SK-N-SH (cell line): ENCODE results near the gene ZNF597. TPM values are rescaled to one million over a fixed set of nuclear protein-coding genes. Genes with fewer than 3 reads are reported as not detected.
A peak's percentile ranks its signal among the peaks of the same experiment; 100 is the strongest.

Experiments used
- CTCF ChIA-PET: fragments of 300-600, 350-600 bp; formaldehyde crosslinking; extraction: SDS; loops from one replicate; lab custom pipeline; 2021; lab: Yijun Ruan, JAX
- POLR2A ChIA-PET: fragments of 350-600 bp; sonication (Branson Sonifier 250); formaldehyde crosslinking; extraction: SDS; loops from one replicate; lab custom pipeline; 2020; ENCODE audit warnings: antibody characterized with exemption, inconsistent platforms; lab: Yijun Ruan, JAX
- DNase-seq: peaks from one replicate; pipeline ENCODE4 v3.0.0; 2012
- H2AFZ ChIP-seq: fragments of 200-600 bp; sonication (generic); 2 replicates; pipeline ENCODE4 v1.8.1; 2016; ENCODE audit warnings: antibody characterized with exemption, mild to moderate bottlenecking, low read depth
- H3F3A ChIP-seq: fragments of 200-600 bp; sonication (generic); replicated peaks from 2 replicates; pipeline ENCODE3; 2016; ENCODE audit warnings: antibody characterized with exemption, mild to moderate bottlenecking; ENCODE audit not compliant: insufficient read depth
- H3K27ac ChIP-seq, 2 experiments: fragments of 200-500 bp in 1 of 2; fragments of 200-600 bp in 1 of 2; sonication (Bioruptor generic) in 1 of 2; sonication (generic), shearing (Covaris generic) in 1 of 2; 2 replicates each; pipeline versions ENCODE4 v1.5.1 to v1.6.1; 2014 to 2016; ENCODE audit warnings: low read depth in 2 of 2, inconsistent platforms in 1 of 2, low read length in 1 of 2, mild to moderate bottlenecking in 1 of 2, mixed read lengths in 1 of 2
- H3K27me3 ChIP-seq: fragments of 200-600 bp; sonication (generic), shearing (Covaris generic); 2 replicates; pipeline ENCODE4 v1.6.1; 2016; ENCODE audit warnings: mixed run types; ENCODE audit not compliant: insufficient read depth
- H3K36me3 ChIP-seq, 2 experiments: fragments of 200-500 bp in 1 of 2; fragments of 200-600 bp in 1 of 2; sonication (Bioruptor generic) in 1 of 2; sonication (generic) in 1 of 2; replicated peaks in 1 of 2; 2 replicates each; pipeline versions ENCODE3 to v1.5.1; 2014 to 2016; ENCODE audit warnings: low read length in 1 of 2, mild to moderate bottlenecking in 1 of 2; ENCODE audit not compliant: insufficient read depth in 2 of 2, control insufficient read depth in 1 of 2
- H3K4me1 ChIP-seq, 2 experiments: fragments of 200-500 bp in 1 of 2; fragments of 200-600 bp in 1 of 2; sonication (Bioruptor generic) in 1 of 2; sonication (generic), shearing (Covaris generic) in 1 of 2; 2 replicates each; pipeline versions ENCODE4 v1.5.1 to v1.6.1; 2014 to 2016; ENCODE audit warnings: low read depth in 1 of 2, low read length in 1 of 2, mixed run types in 1 of 2; ENCODE audit not compliant: insufficient read depth in 2 of 2, control insufficient read depth in 1 of 2
- H3K4me2 ChIP-seq: fragments of 200-600 bp; sonication (generic), shearing (Covaris generic); 2 replicates; pipeline ENCODE4 v1.6.1; 2017; ENCODE audit warnings: mixed run types
- H3K4me3 ChIP-seq, 2 experiments: fragments of 200-500 bp in 1 of 2; fragments of 200-600 bp in 1 of 2; sonication (Bioruptor generic) in 1 of 2; sonication (generic), shearing (Covaris generic) in 1 of 2; 2 replicates each; pipeline versions ENCODE4 v1.5.1 to v1.8.1; 2014 to 2016; ENCODE audit warnings: low read depth in 2 of 2, inconsistent platforms in 1 of 2, low read length in 1 of 2, mild to moderate bottlenecking in 1 of 2, mixed read lengths in 1 of 2, moderate library complexity in 1 of 2
- H3K79me2 ChIP-seq: fragments of 200-600 bp; sonication (generic); 2 replicates; pipeline ENCODE4 v1.8.1; 2017; ENCODE audit warnings: mild to moderate bottlenecking; ENCODE audit not compliant: insufficient read depth
- H3K9ac ChIP-seq: fragments of 200-600 bp; sonication (generic); 2 replicates; pipeline ENCODE4 v1.6.1; 2017; ENCODE audit warnings: mixed run types
- H3K9me2 ChIP-seq: fragments of 200-600 bp; sonication (generic); 2 replicates; pipeline ENCODE4 v1.6.1; 2017; ENCODE audit warnings: mixed run types
- H3K9me3 ChIP-seq: fragments of 200-600 bp; sonication (generic); 2 replicates; pipeline ENCODE4 v1.6.1; 2017; ENCODE audit warnings: mixed run types, mild to moderate bottlenecking, moderate library complexity
- H4K20me1 ChIP-seq: fragments of 200-600 bp; sonication (generic); 2 replicates; pipeline ENCODE4 v1.6.1; 2017; ENCODE audit warnings: mild to moderate bottlenecking, mixed run types; ENCODE audit not compliant: insufficient read depth
- ELF1 ChIP-seq: IDR thresholded peaks from 2 replicates; pipeline ENCODE4 v1.4.0; 2012
- MXI1 ChIP-seq: IDR thresholded peaks from 2 replicates; pipeline ENCODE4 v1.6.1; 2012; ENCODE audit warnings: mild to moderate bottlenecking, low read depth, low read length, improper control_type of control experiment
- NFIC ChIP-seq: IDR thresholded peaks from 2 replicates; pipeline ENCODE4 v1.4.0; 2012; ENCODE audit warnings: borderline replicate concordance
- NRF1 ChIP-seq: IDR thresholded peaks from 2 replicates; pipeline ENCODE4 v1.6.1; 2012; ENCODE audit warnings: low read depth, mild to moderate bottlenecking, low read length
- SIN3A ChIP-seq: IDR thresholded peaks from 2 replicates; pipeline ENCODE4 v1.6.1; 2012; ENCODE audit warnings: low read depth, mild to moderate bottlenecking, low read length, moderate library complexity, borderline replicate concordance
- WGBS: methylation state at CpG from one replicate; pipeline ENCODE4 v1.1.6; 2017; ENCODE audit warnings: low lambda C conversion rate; 5-methylcytosine and 5-hydroxymethylcytosine counted together
- polyA plus RNA-seq, 3 experiments: library from polyadenylated mRNA; depleted of rRNA; stranded (reverse); fragments of >200 nt; gene quantifications; 2 replicates each; pipeline ENCODE4 v1.2.3, GENCODE V29; 2012
- TF ChIP-seq, protein P1 (sequence below): IDR thresholded peaks from 2 replicates; pipeline ENCODE4 v1.4.0; 2012; ENCODE audit warnings: low read depth
- TF ChIP-seq, protein P2 (sequence below): IDR thresholded peaks from 2 replicates; pipeline ENCODE4 v1.4.0; 2012; ENCODE audit warnings: low read depth, borderline replicate concordance

The ZNF597 gene
- polyA plus RNA-seq, 1 of the 3 experiments (the other 2 are of a cell fraction), result 1.1 TPM

GRCh38 chr16:3458852-3459361 lies 15.6 kb upstream of the ZNF597 start:
- ChIA-PET POLR2A (no interaction called here), CTCF (interaction anchor here (0.6 to 1.6 kb wide), 2 partner anchors 20 to 327 kb away, joined by 3 read pairs; no protein-coding TSS in a partner anchor)
- H3K4me1 ChIP-seq, result peaks cover 17 to 19% of the 10 kb centered on the region in 2 experiments; a peak in 3 of 4 replicates
- H3K4me2 ChIP-seq, result peak overlapping the region; percentile 84
- H3F3A ChIP-seq, result no peaks in the 10 kb centered on the region
- H3K79me2 ChIP-seq, result peaks cover 58% of the 10 kb centered on the region
- H3K4me3 ChIP-seq, result peak overlapping the region; percentile 69 to 81
- no peaks in the 10 kb centered on the region for H3K9me2 ChIP-seq
- no peaks in the 10 kb centered on the region for H3K9me3 ChIP-seq
- H4K20me1 ChIP-seq, result peaks cover 46% of the 10 kb centered on the region
- H3K27ac ChIP-seq, result peak overlapping the region; percentile 79 to 94
- H3K9ac ChIP-seq, result peak overlapping the region; percentile 90
- no peaks in the 10 kb centered on the region for H3K27me3 ChIP-seq
- 4% methylated on average over 10 of the region's 10 CpGs for WGBS
- H3K36me3 ChIP-seq, result no peaks in the 10 kb centered on the region
- no peak for DNase-seq
- TF ChIP-seq NFIC, result no peak
- TF ChIP-seq, protein P1, sequence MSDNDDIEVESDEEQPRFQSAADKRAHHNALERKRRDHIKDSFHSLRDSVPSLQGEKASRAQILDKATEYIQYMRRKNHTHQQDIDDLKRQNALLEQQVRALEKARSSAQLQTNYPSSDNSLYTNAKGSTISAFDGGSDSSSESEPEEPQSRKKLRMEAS, result 0 out of 2 replicates have a peak, but pooled peaks have one; percentile 10
- peak; percentile 31; the same call in 1 of the 2 replicates for TF ChIP-seq MXI1
- TF ChIP-seq, protein P2, sequence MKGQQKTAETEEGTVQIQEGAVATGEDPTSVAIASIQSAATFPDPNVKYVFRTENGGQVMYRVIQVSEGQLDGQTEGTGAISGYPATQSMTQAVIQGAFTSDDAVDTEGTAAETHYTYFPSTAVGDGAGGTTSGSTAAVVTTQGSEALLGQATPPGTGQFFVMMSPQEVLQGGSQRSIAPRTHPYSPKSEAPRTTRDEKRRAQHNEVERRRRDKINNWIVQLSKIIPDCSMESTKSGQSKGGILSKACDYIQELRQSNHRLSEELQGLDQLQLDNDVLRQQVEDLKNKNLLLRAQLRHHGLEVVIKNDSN, result 0 out of 2 replicates have a peak, but pooled peaks have one; percentile 61
- TF ChIP-seq SIN3A, result 0 out of 2 replicates have a peak, but pooled peaks have one; percentile 1
- no peak overlapping the region for H2AFZ ChIP-seq

DNA sequence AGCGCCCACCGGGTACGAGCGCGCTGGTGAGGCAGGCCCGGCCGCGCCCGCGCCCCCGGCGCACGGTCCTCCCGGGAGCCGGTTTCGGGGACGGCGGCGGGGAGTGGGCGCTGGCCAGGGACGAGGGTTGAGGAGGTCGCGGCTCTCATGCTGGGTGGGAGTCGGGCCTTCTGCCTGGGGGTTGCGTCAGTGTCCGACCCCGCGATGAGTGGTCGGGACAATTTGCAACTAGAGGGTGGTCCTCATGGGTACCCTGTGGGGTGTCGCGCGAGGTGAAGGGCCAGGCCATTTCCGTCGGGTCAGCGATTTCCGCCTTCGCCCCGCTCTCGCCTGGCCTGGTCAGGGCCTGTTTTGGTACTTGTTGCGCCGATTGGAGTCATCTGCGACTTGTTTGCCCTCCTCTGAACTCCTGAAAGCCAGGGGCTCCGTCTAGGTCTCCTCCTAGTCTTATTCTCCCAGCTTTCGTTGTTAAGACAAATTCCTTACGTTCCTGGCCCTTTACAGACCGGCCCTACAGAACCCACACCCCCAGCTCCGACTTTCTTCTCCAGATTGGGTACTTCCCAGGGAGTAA lies 15.1 kb upstream of the ZNF597 start:
- Histone ChIP-seq H3K9me2 (no peaks in the 10 kb centered on the region), H3K4me2 (peak overlapping the region; percentile 84), H3K79me2 (peaks cover 52% of the 10 kb centered on the region), H3K4me1 (peaks cover 17 to 19% of the 10 kb centered on the region in 2 experiments; a peak in 3 of 4 replicates), H3F3A (no peaks in the 10 kb centered on the region), H4K20me1 (peaks cover 41% of the 10 kb centered on the region), H3K9me3 (no peaks in the 10 kb centered on the region), H3K27ac (peak overlapping the region; percentile 79 to 94), H3K4me3 (peak overlapping the region; percentile 69 to 81), H2AFZ (no peak overlapping the region), H3K27me3 (no peaks in the 10 kb centered on the region), H3K36me3 (no peaks in the 10 kb centered on the region), H3K9ac (peak overlapping the region; percentile 90)
- no peak for DNase-seq
- 0% methylated on average over 14 of the region's 47 CpGs for WGBS
- TF ChIP-seq NRF1, result no peak
- 0 out of 2 replicates have a peak, but pooled peaks have one; percentile 8 for TF ChIP-seq SIN3A
- TF ChIP-seq, protein P1, result 0 out of 2 replicates have a peak, but pooled peaks have one; percentile 36
- TF ChIP-seq ELF1, result peak; percentile 23; the same call in 1 of the 2 replicates
- POLR2A ChIA-PET, result no interaction called here
- CTCF ChIA-PET, result interaction anchor here (0.6 to 1.6 kb wide), 2 partner anchors 20 to 326 kb away, joined by 3 read pairs; no protein-coding TSS in a partner anchor
